DMS53 treated with DMSO at 0.1 percent for 48 hours (cell line): Measurements from ENCODE around the gene GPX5.
"Not testable (repeated sequence)": the region's sequence is repeated elsewhere in the genome, so short reads cannot be mapped to it uniquely, and the experiment has no call there.

Experiments
- DNase-seq: peaks from one replicate; lab custom pipeline; 2025; ENCODE audit not compliant: unreplicated experiment; lab: John Stamatoyannopoulos, UW

Gene GPX5

GRCh38 chr6:28512387-28512786 is 13.3 kb upstream of the GPX5 start:
- not testable (repeated sequence) for DNase-seq

DNA sequence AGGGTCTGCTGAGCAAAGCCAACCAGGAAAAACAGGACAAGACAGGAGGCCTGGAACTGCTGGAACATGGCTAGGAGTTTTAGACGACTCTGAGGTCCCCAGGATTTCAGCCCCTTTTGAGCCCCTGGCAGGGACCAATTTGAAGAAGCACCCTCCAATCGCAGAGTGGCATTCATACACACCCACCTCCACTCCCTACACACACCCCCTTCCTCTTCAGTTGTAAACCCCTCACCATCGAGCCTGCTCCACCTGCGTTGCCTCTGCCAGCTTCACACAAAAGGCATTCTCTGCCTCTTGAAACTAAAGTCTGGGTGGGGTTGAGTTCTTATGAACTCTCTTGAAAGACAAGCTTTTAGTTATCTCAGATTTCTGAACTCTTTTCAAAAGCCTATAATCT is 10.0 kb upstream of the GPX5 start, which contains the start of gene GPX6:
TSS of gene GPX6 (minus strand) at position 118 of the 400 bp plus-strand sequence. CDS start at position 68, 50 bp downstream.
- no peak for DNase-seq

DNA sequence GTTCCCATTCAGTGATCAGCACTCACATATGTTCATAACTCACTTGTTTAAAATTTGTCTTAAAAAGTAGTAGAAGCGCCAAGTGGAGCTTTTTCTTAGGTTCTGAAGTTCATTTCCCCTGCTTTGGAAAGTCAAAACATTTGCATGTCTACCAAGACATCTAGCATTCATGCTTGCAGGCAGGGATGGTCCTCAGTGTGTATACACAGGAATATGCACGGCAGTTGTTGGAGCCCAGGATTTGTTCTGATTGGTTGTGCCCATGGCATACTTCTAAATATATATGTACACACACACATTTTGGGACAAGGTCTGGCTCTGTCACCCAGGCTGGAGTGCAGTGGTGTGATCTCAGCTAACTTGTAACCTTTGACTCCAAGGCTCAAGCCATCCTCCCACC is 7.7 kb upstream of the GPX5 start:
- DNase-seq = no peak

DNA sequence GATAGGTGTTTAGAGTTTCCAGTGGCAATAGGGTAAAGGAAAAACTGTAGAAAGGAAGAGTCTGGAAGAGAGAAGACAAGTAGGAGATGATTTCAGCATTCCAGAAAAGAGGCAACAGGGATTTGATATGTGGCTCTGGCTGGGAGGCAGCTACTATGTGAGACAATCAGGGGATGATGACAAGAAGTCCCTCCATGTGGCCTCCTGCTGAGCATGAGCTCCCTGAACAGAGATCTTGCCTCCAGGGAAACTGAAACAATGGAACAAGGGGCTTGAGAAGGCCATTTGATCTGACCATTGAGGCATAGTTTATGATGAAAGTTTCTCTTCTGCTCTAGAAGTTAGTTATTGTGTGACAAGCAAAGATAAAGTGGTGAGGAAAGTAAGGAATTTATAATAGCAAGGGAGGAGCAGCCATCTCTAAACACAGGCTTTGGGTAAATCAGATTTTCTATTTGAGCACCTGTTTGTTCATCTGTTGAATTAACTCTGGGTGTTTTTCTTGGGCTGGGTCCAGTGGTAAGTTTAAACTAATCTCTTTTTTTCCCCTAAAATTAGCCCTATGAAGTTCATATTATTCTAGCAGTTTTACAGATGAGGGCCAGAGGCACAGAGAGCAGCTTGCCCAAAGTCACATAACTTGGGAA is 3.0 kb upstream of the GPX5 start:
- no peak for DNase-seq

- DNase-seq = no peak
These were observed 2.4 kb upstream of the GPX5 start for GRCh38 chr6:28523241-28523622.

GRCh38 chr6:28530777-28531176 is 5.1 kb downstream of the GPX5 start:
- DNase-seq = no peak

- no peak for DNase-seq
These were observed 5.9 kb downstream of the GPX5 start for GRCh38 chr6:28531479-28532128.

DNA sequence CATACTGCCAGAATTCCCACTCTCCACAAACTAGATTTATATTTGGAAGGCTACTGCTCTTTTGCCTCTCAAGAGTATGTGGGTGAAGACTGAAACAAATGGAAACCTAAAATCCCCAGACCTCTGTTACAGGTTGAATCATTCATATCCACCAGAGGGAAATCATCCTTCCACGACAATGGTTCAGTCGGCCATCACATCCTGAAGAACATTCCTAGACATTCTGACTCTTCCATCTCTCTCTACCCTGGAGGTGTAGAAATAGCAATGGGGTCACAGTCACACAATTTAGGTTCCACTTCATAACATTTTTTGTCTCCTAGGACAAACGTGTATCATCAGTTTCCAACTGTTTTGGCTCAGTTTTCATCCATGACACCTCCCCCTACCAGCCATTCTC is 8.6 kb downstream of the GPX5 start:
- DNase-seq = no peak

DNA sequence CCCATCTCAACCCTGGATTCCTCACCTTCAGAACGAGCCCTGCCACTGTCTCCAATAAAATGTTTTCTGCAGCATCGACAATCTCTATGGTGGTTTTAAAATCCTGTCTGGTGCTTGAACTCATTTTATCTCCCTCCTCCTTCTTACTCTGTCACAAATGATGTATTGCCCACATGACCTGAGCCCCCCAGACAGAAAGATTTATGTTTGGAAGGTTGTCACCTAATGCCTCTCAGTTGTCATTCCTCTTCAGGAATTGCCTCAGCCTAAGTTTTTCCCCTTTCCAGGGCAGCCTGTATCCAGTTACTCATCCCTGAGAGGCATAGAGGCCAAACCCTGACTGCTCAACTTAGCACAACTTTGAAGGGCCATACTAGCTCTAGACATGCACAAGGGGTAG is 9.2 kb downstream of the GPX5 start:
- no peak for DNase-seq

DNA sequence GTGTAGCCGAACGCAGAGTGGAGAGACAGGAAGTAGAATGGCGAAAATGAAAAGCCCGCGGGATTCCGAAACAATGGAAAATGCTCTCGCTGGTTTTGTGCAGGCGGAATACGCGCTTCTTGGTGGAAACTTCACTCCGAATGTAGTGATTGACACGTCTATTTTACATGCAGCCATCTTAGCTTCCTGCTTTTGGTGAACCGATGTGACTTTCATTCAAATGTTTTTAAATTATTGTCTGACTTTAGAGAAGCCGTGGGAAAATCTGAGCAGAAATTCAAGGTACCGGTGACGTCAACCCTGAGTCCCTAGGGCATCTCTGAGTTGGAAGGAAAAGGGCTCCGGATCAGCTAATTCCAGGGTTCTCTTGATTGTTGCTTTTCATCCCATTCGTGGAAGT is 11.4 kb downstream of the GPX5 start:
- no peak for DNase-seq

DNA sequence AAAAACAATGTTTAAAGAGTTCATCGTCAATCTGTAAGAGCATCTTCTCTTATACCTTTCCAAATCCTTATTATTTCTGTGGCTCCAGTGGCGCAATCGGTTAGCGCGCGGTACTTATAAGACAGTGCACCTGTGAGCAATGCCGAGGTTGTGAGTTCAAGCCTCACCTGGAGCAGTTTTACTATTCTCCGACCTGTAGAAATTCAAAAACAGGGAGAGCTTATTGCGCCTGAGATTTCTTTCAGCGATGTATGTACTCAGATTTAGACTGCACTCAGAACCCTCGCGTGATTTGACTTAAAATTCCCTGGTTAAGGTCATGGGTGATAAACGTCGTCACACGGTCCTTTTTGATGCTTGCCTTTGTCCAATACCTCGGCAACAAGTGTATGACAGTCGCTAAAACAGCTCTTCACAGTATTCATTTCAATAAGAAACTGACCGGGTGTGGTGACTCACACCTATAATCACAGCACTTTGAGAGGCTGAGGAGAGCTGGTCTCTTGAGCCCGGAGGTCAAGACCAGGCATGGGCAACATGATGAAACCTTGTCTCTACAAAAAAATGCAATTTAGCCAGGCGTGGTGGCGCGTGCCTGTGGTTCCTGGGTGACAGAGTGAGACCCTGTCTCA is 11.9 kb downstream of the GPX5 start:
- no peak for DNase-seq

DNA sequence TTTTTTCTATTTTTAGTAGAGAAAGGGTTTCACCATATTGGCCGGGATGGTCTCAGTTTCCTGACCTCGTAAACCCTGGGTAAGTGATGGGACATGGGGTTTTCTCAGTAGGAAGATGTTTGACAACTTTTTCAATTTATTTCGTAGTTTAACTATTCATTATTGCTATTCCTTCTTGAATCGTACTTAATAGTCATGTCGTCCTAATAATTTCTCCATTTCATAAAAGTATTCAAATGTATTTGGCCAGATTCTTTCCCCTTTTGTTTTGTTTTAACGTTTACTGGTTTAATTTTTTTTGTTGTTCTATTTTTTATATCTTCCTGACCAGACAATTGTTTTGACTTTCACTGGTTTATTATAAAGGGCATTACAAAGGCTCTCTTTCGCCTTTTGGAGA is 16.3 kb downstream of the GPX5 start:
- DNase-seq = no peak

- DNase-seq = no peak
These were observed 17.0 kb downstream of the GPX5 start for GRCh38 chr6:28542440-28543296.

DNA sequence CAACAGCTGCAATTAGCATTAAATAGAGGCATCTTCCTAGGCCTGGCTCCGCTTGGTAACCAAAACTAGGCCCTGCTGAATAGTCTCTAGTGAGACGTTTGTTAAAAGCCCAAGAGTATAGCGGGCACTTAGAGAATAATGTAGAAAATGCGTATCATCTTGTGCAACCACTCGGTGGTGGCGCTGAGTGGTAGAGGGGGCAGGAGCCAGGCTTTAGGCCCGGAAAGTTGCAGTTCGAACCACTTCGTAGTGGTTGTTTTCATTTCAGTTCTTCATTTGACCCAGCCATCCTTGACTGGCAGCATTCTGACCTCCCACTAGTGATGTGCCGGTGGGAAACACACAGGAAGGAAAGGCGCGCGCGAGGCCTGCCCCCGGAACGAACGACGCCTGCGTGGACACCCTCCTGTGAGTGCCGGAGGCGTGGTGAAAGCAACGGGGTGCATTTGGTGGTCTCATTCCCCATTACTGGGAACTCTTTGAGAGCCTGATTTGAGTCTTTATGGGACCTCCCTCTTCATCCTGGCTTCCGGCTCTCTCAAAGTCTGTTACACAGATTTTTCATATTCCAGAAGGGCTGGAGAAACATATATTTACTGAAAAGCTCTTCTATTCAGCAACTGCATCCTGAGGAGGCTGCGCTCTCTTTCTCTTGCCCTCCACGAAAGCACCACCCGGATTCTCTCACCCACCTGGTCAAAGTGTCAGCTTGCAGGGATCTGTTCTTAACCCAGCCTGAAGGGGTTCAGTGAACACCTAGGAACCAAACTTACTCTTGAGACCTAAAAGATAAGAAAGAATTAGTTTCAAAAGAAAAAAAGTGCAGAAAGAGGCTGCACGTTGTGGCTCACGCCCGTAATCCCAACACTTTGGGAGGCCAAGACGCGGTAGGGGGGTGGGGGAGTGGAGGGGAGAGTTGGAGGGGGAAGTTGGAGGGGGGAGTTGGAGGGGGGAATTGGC is 18.2 kb downstream of the GPX5 start:
- DNase-seq = no peak

DNA sequence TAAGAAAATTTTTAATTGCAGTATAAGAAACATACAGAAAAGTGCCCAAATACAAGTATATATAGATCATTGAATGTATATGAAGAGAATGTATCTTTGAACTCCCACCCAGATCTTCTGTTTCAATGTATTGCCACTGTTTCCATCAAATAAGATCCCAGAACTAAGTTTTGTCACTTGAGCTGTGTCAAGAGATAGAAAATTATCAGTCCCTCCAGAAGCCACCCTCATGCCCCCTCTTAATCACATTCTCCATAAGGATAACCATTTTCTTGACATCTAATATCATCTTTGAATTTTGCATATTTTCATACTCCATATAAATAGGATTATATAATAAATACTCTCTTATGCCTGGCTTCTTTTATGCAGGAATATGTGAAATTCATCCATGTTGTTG is 20.3 kb downstream of the GPX5 start:
- DNase-seq = no peak

DNA sequence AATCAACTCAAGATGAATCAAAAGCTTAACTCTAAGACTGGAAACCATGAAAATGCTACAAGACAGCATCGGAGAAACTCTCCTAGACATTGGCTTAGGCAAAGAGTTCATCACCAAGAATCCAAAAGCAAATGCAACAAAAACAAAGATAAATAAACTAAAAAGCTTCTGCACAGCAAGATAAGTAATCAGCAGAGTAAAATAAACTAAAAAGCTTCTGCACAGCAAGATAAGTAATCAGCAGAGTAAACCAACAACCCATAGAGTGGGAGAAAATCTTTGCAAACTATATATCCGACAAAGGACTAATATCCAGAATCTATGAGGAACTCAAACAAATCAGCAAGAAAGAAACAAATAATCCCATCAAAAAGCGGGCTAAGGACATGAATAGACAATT is 21.3 kb downstream of the GPX5 start:
- DNase-seq = not testable (repeated sequence)

DNA sequence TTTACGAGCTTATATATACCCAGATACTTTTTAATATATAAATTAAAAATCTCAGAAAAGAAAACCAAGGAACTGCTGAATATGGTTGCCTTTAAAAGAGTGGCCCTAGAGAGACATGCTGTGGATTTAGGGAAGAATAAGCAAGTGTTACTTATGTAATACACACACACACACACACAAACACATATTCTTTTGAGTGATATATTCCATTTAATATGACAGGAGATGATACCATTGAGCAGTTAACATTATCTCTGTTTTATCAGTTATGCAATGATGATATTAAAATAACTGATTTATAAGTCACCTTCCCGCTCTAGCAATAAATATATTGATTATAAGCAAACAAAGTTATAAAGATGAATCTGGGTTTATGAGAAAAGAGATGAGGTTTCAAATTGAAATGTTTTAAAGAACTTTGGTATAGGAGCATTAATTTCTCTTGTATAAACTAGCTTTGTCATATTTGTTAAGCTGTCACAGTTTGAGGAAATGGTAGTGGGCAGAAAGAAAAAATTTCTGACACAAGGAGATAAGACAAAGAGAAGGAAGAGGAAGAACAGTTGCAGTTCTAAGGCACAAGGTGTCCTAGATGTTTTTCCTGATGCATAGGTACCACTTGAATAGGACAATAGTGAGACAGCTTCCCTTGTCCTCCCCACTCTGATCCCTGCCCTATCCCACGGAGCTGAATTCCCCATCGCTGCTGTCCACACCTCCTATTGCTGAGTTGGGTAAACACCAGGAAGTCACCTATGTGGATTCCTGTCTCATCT is 26.4 kb downstream of the GPX5 start:
- no peak for DNase-seq

DNA sequence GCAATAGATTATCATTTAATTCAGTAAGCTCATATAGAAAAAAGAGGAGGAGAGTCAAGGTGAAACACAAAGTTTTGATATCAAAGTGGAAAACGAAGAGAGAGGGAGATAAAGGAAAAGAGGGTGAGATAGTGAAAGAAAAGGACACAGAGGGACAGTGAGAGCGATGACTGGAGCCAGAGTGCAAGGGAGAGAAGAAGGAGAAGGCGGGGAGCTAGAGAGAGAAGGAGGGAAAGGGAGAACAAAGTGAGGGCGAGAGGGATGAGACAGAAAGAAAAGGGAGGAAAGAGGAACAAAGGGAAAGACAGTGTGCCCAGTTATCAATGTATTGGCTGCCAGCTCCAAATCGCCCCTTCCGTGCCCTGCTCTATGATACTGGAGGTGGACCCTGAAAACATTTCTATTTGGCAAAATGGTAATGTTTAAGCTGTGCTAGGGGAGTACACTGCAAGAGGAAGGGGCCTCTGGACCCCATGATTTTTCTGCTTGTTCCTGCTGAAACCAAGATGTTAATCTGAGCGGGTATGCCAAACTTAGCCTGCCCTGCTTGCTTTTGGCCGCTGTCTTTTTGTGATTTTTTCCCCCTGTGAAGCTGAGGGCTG is 27.8 kb downstream of the GPX5 start:
- no peak for DNase-seq
